Measurements from ENCODE around the gene FCRL2. TPM values are rescaled to one million over a fixed set of nuclear protein-coding genes. Genes with fewer than 3 reads are reported as not detected.

Gene FCRL2
- total and polyA plus RNA-seq, 4 donors = 0.22 to 2.3 (median 0.79) TPM

- WGBS, 2 donors = 68 to 76% methylated on average over 9 of the region's 9 CpGs
- no peaks in the 10 kb centered on the region for H3K4me1 ChIP-seq (ENCODE audit: control insufficient read depth in 5 of 5, insufficient read depth in 5 of 5, low read length in 5 of 5)
- ATAC-seq (ENCODE audit: insufficient read depth, low FRiP score) = no peak
- no peaks in the 10 kb centered on the region for H3K9me3 ChIP-seq (ENCODE audit: control insufficient read depth in 4 of 4, insufficient read depth in 3 of 4, low read length in 3 of 4)
- no peaks in the 10 kb centered on the region for H3K27me3 ChIP-seq (ENCODE audit: control insufficient read depth in 3 of 3, insufficient read depth in 3 of 3, low read length in 2 of 3)
- TF ChIP-seq CTCF (IDR thresholded peaks at IDR 0.05; ENCODE audit: control extremely low read depth, extremely low read depth) = no peak
- no peak overlapping the region for H3K9ac ChIP-seq (ENCODE audit: insufficient read depth in 1 of 2, low read length in 2 of 2)
- no peak overlapping the region for H3K4me3 ChIP-seq
- H3K27ac ChIP-seq (ENCODE audit: low read depth in 1 of 2, low read length in 1 of 2) = no peak overlapping the region
- DNase-seq = no peak
- H3K36me3 ChIP-seq (ENCODE audit: control insufficient read depth in 4 of 4, insufficient read depth in 4 of 4, low read length in 4 of 4) = no peaks in the 10 kb centered on the region
These were observed 6.4 kb downstream of the FCRL2 start for GRCh38 chr1:157770442-157771043.

- Histone ChIP-seq H3K9me3 (ENCODE audit: control insufficient read depth in 4 of 4, insufficient read depth in 3 of 4, low read length in 3 of 4) (peaks cover 0 to 4% (median 0%) of the 10 kb centered on the region in 4 donors), H3K36me3 (ENCODE audit: control insufficient read depth in 4 of 4, insufficient read depth in 4 of 4, low read length in 4 of 4) (no peaks in the 10 kb centered on the region), H3K9ac (ENCODE audit: insufficient read depth in 1 of 2, low read length in 2 of 2) (no peak overlapping the region), H3K27me3 (ENCODE audit: control insufficient read depth in 3 of 3, insufficient read depth in 3 of 3, low read length in 2 of 3) (no peaks in the 10 kb centered on the region), H3K4me1 (ENCODE audit: control insufficient read depth in 5 of 5, insufficient read depth in 5 of 5, low read length in 5 of 5) (no peaks in the 10 kb centered on the region), H3K4me3 (no peak overlapping the region), H3K27ac (ENCODE audit: low read depth in 1 of 2, low read length in 1 of 2) (no peak overlapping the region)
- DNase-seq = no peak
- no peak for TF ChIP-seq CTCF (IDR thresholded peaks at IDR 0.05; ENCODE audit: control extremely low read depth, extremely low read depth)
- no peak for ATAC-seq (ENCODE audit: insufficient read depth, low FRiP score)
These were observed 10.1 kb downstream of the FCRL2 start for GRCh38 chr1:157766792-157767191.

GRCh38 chr1:157758018-157758417, 18.9 kb downstream of the FCRL2 start:
- Histone ChIP-seq H3K9me3 (ENCODE audit: control insufficient read depth in 4 of 4, insufficient read depth in 3 of 4, low read length in 3 of 4) (peaks cover 0 to 4% (median 0%) of the 10 kb centered on the region in 4 donors), H3K9ac (ENCODE audit: insufficient read depth in 1 of 2, low read length in 2 of 2) (no peak overlapping the region), H3K36me3 (ENCODE audit: control insufficient read depth in 4 of 4, insufficient read depth in 4 of 4, low read length in 4 of 4) (no peaks in the 10 kb centered on the region), H3K4me1 (ENCODE audit: control insufficient read depth in 5 of 5, insufficient read depth in 5 of 5, low read length in 5 of 5) (no peaks in the 10 kb centered on the region), H3K27ac (ENCODE audit: low read depth in 1 of 2, low read length in 1 of 2) (no peak overlapping the region), H3K27me3 (ENCODE audit: control insufficient read depth in 3 of 3, insufficient read depth in 3 of 3, low read length in 2 of 3) (no peaks in the 10 kb centered on the region), H3K4me3 (no peak overlapping the region)
- WGBS, 2 donors = 90 to 92% methylated on average over 4 of the region's 4 CpGs
- no peak for TF ChIP-seq CTCF (IDR thresholded peaks at IDR 0.05; ENCODE audit: control extremely low read depth, extremely low read depth)
- no peak for DNase-seq
- no peak for ATAC-seq (ENCODE audit: insufficient read depth, low FRiP score)

GRCh38 chr1:157753611-157754010, 23.3 kb downstream of the FCRL2 start:
- no peak for ATAC-seq (ENCODE audit: insufficient read depth, low FRiP score)
- no peaks in the 10 kb centered on the region for H3K4me1 ChIP-seq (ENCODE audit: control insufficient read depth in 5 of 5, insufficient read depth in 5 of 5, low read length in 5 of 5)
- 74 to 81% methylated on average over 1 of the region's 1 CpG for whole genome bisulfite sequencing, 2 donors

More at GRCh38 chr1:157753611-157754010, 23.3 kb downstream of the FCRL2 start:
- Histone ChIP-seq H3K9me3 (ENCODE audit: control insufficient read depth in 4 of 4, insufficient read depth in 3 of 4, low read length in 3 of 4) (no peaks in the 10 kb centered on the region), H3K9ac (ENCODE audit: insufficient read depth in 1 of 2, low read length in 2 of 2) (no peak overlapping the region), H3K4me3 (no peak overlapping the region), H3K27me3 (ENCODE audit: control insufficient read depth in 3 of 3, insufficient read depth in 3 of 3, low read length in 2 of 3) (no peaks in the 10 kb centered on the region), H3K27ac (ENCODE audit: low read depth in 1 of 2, low read length in 1 of 2) (no peak overlapping the region), H3K36me3 (ENCODE audit: control insufficient read depth in 4 of 4, insufficient read depth in 4 of 4, low read length in 4 of 4) (no peaks in the 10 kb centered on the region)
- no peak for TF ChIP-seq CTCF (IDR thresholded peaks at IDR 0.05; ENCODE audit: control extremely low read depth, extremely low read depth)
- DNase-seq = no peak

All from lung (tissue), 12 donors.